ENCODE results near the gene TRANK1.

TRANK1 gene

GRCh38 chr3:36944641-36945270 is at the start of gene TRANK1:
TRANK1 (minus strand) TSS chr3:36945054; CDS start chr3:36944809, 245 bp downstream.
- TF ChIP-seq CTCF (IDR thresholded peaks at IDR 0.05; ENCODE audit: insufficient read depth, low read depth, low read length, missing control alignments): no peak
- peak within 1 kb of the TSS; percentile 61 for H3K4me3 ChIP-seq (ENCODE audit: low read depth, low read length)
- peak; percentile 65 for DNase-seq (ENCODE audit: low read depth)

- TF ChIP-seq CTCF (IDR thresholded peaks at IDR 0.05; ENCODE audit: insufficient read depth, low read depth, low read length, missing control alignments): no peak
- peak within 1 kb of the TSS; percentile 88 for H3K4me3 ChIP-seq (ENCODE audit: low read depth, low read length)
- peak; percentile 100 for DNase-seq (ENCODE audit: low read depth)
These were observed 48.8 kb upstream of the TRANK1 start, which contains the start of gene MLH1 for GRCh38 chr3:36993326-36994283. MLH1 (plus strand) TSS chr3:36993518; CDS start chr3:36993548, 30 bp downstream.

DNA sequence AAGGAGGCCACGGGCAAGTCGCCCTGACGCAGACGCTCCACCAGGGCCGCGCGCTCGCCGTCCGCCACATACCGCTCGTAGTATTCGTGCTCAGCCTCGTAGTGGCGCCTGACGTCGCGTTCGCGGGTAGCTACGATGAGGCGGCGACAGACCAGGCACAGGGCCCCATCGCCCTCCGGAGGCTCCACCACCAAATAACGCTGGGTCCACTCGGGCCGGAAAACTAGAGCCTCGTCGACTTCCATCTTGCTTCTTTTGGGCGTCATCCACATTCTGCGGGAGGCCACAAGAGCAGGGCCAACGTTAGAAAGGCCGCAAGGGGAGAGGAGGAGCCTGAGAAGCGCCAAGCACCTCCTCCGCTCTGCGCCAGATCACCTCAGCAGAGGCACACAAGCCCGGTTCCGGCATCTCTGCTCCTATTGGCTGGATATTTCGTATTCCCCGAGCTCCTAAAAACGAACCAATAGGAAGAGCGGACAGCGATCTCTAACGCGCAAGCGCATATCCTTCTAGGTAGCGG is 48.0 kb upstream of the TRANK1 start, which contains the start of gene EPM2AIP1:
Gene EPM2AIP1, minus strand, starts transcription at position 326 of the 520 bp plus-strand sequence. Its CDS starts 54 bp downstream, at position 272.
- H3K4me3 ChIP-seq (ENCODE audit: low read depth, low read length): peak within 1 kb of the TSS; percentile 88
- no peak for DNase-seq (ENCODE audit: low read depth)
- TF ChIP-seq CTCF (IDR thresholded peaks at IDR 0.05; ENCODE audit: insufficient read depth, low read depth, low read length, missing control alignments): peak; percentile 25

- DNase-seq (ENCODE audit: low read depth): peak; percentile 43
- no peak for TF ChIP-seq CTCF (IDR thresholded peaks at IDR 0.05; ENCODE audit: insufficient read depth, low read depth, low read length, missing control alignments)
- H3K4me3 ChIP-seq (ENCODE audit: low read depth, low read length): peak overlapping the region; percentile 88
These were observed 47.3 kb upstream of the TRANK1 start for GRCh38 chr3:36991923-36992805.

DNA sequence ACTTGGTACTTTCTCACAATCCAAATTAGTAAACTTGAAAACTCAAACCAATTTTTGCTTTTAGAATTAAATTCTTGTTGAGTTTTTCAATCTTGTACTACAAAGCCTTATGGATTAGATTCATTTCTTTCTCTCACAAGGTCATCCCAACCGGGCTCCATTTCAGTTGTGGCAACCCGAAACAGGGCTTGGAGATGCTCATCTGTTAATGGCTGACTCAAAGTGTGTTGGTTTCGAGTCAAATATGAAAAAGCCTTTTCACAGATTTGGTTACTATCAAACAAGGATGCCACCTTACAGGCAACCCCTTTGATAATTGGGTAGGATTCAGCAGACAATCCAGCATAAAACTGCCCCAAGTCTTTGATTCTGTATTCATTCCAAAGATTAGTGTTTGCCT is 46.3 kb upstream of the TRANK1 start:
- peak; percentile 68 for DNase-seq (ENCODE audit: low read depth)
- no peak for TF ChIP-seq CTCF (IDR thresholded peaks at IDR 0.05; ENCODE audit: insufficient read depth, low read depth, low read length, missing control alignments)
- peak overlapping the region; percentile 88 for H3K4me3 ChIP-seq (ENCODE audit: low read depth, low read length)

- no peak for DNase-seq (ENCODE audit: low read depth)
- H3K4me3 ChIP-seq (ENCODE audit: low read depth, low read length): peak overlapping the region; percentile 88
- TF ChIP-seq CTCF (IDR thresholded peaks at IDR 0.05; ENCODE audit: insufficient read depth, low read depth, low read length, missing control alignments): no peak
These were observed 44.7 kb upstream of the TRANK1 start for GRCh38 chr3:36989568-36989967.
